ENCODE data around the gene ZNF219. TPM values are rescaled to one million over a fixed set of nuclear protein-coding genes. Genes with fewer than 3 reads are reported as not detected.

ZNF219 gene
- total and polyA plus RNA-seq, 2 of the 13 experiments (the other 11 are each of a cell fraction or from before 2014, with no cell fraction given), result 34.5 to 36.6 TPM

- TF ChIP-seq ZNF83 (CRISPR knock-in tag; IDR thresholded peaks at IDR 0.05; ENCODE audit: borderline replicate concordance) (no peak), ZBTB38 (CRISPR knock-in tag; IDR thresholded peaks at IDR 0.05) (0 out of 2 replicates have a peak, but pooled peaks have one; percentile 73), CEBPZ (IDR thresholded peaks at IDR 0.05; ENCODE audit: low read length) (no peak), MAFK (conservative IDR thresholded peaks at IDR 0.05 in 1 of 2, IDR thresholded peaks at IDR 0.05 in 1 of 2; ENCODE audit: low read length in 2 of 2) (no peak), ZBTB1 (CRISPR knock-in tag; IDR thresholded peaks at IDR 0.05; ENCODE audit: borderline replicate concordance) (no peak), ZSCAN22 (CRISPR knock-in tag; IDR thresholded peaks at IDR 0.05) (no peak), CENPBD1 (CRISPR knock-in tag; IDR thresholded peaks at IDR 0.05; ENCODE audit: borderline replicate concordance, low read depth) (no peak), ZNF33A (CRISPR knock-in tag; IDR thresholded peaks at IDR 0.05; ENCODE audit: borderline replicate concordance) (no peak), ISX (CRISPR knock-in tag; conservative IDR thresholded peaks at IDR 0.05) (no peak), ZNF318 (CRISPR knock-in tag; IDR thresholded peaks at IDR 0.05) (no peak), CSRNP1 (CRISPR knock-in tag; IDR thresholded peaks at IDR 0.05) (no peak), THAP7 (CRISPR knock-in tag; IDR thresholded peaks at IDR 0.05) (peak; percentile 1; the same call in 1 of the 2 replicates), NBN (conservative IDR thresholded peaks at IDR 0.05) (no peak)
Observed at GRCh38 chr14:21068521-21069387, 29.7 kb downstream of the ZNF219 start (continued).

Data from HepG2 (cell line).